Measurements from ENCODE around the gene GSPT1.

DNA sequence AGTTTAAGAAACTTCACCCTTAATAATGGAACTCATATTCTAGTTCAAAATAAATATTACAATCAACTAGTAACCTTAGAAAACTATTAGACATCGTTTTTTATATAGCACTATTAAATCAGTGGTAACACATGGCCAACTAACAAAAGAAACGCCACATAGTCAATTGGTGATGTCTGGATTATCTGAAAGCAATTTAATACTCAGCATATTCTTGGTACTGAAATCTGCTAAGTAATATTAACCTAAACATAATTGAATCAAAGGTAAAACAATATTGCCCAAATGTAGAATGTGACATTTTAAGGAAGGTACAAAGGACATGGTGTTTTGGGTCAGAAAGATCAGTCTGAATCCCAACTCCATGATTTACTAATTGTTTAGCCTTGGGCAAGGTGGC, 53.3 kb downstream of the GSPT1 start:
- no peak for TF ChIP-seq CTCF (IDR thresholded peaks at IDR 0.05)
- no peak for TF ChIP-seq POLR2A (IDR thresholded peaks at IDR 0.05)

All from testis (tissue), 2 donors.